HG03039 (cell line): Measurements from ENCODE around the gene FNDC10.

Experiments
- ATAC-seq: cut with Tn5 transposase; IDR thresholded peaks from one replicate; pipeline ENCODE4 v1.9.1; 2021; ENCODE audit warnings: mild to moderate bottlenecking, moderate library complexity; ENCODE audit not compliant: unreplicated experiment

The FNDC10 gene

GRCh38 chr1:1627829-1628753, 28.2 kb upstream of the FNDC10 start:
- no peak for ATAC-seq

- ATAC-seq = no peak
Observed at GRCh38 chr1:1627261-1627828, 27.4 kb upstream of the FNDC10 start.

- no peak for ATAC-seq
Observed at GRCh38 chr1:1626207-1627141, 26.5 kb upstream of the FNDC10 start.

GRCh38 chr1:1625824-1626206, 25.9 kb upstream of the FNDC10 start:
- ATAC-seq = no peak

GRCh38 chr1:1625404-1625775, 25.5 kb upstream of the FNDC10 start:
- ATAC-seq = no peak

GRCh38 chr1:1624443-1625403, 24.8 kb upstream of the FNDC10 start:
- ATAC-seq = no peak

- ATAC-seq = no peak
Observed at GRCh38 chr1:1623631-1624442, 23.9 kb upstream of the FNDC10 start.

GRCh38 chr1:1623181-1623630, 23.3 kb upstream of the FNDC10 start:
- ATAC-seq = no peak

GRCh38 chr1:1622788-1623094, 22.8 kb upstream of the FNDC10 start:
- ATAC-seq = no peak

GRCh38 chr1:1622010-1622787, 22.3 kb upstream of the FNDC10 start:
- no peak for ATAC-seq

- no peak for ATAC-seq
Observed at GRCh38 chr1:1621173-1622009, 21.5 kb upstream of the FNDC10 start.

GRCh38 chr1:1620433-1621139, 20.7 kb upstream of the FNDC10 start:
- ATAC-seq = no peak

GRCh38 chr1:1619917-1620361, 20.0 kb upstream of the FNDC10 start:
- ATAC-seq = no peak

- no peak for ATAC-seq
Observed at GRCh38 chr1:1618396-1619068, 18.6 kb upstream of the FNDC10 start.

GRCh38 chr1:1617925-1618324, 18.0 kb upstream of the FNDC10 start:
- no peak for ATAC-seq

- no peak for ATAC-seq
Observed at GRCh38 chr1:1617516-1617915, 17.6 kb upstream of the FNDC10 start.

GRCh38 chr1:1616838-1617237, 16.9 kb upstream of the FNDC10 start:
- ATAC-seq = no peak
